HG03469 (cell line): ENCODE measurements around the gene SRPX.

ENCODE experiments used
- ATAC-seq: cut with Tn5 transposase; IDR thresholded peaks from one replicate; pipeline ENCODE4 v1.9.1; 2021; ENCODE audit warnings: mild to moderate bottlenecking, moderate library complexity, moderate number of reproducible peaks; ENCODE audit not compliant: unreplicated experiment

SRPX gene

DNA sequence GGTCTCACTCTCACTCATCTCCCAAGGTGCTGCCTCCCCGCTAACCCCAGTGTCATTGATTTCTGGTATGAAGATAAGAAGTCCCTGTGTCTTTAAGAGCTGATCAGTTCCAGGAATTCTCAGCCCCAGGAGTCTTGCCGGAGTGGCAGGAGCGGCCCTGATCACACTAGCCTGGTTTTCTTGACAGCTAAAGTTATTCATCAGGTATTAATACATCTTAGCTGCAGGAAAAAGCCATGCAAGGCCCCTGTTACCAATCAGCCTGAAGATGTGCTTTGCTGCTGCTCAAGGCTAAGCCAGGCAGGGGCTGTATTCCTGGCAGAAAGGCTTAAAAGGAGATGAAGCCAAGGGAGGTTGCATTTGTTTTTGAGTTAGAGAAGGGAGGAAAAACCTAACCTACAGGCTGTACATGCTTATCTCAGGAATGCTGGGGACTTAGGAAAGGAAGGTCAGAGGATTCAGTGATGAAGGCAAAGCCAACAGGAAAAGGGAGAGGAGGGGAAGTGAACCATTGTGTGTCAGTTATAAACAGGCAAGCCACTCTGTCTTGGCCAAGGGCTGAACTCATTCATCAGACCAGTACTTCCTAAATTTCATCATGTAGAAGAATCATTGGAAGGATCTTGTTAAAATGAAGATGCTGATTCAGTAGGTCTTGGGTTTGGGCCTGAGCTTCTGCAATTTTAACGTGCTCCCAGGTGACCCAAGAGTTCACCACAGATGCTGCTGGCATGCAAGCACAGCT lies 8.6 kb downstream of the SRPX start:
- no peak for ATAC-seq

DNA sequence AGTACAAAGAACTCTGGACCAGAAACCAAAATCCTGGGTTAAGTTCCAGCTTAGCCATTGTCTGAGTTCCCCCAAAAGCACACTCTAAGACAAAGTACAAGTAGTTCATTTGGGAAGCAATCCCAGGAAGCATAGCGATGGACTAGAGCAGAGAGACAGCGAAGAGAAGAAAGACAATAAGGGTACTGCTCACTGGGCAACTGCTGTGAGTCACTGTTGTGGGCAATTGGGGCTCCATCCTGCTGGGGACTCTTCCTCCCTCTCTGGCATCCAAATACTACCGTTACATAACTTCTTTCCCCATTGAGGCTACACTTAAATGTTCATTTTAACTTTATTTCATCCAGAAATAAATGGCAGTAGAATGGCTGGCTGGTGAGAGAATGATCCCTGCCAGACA lies 14.1 kb downstream of the SRPX start:
- no peak for ATAC-seq

DNA sequence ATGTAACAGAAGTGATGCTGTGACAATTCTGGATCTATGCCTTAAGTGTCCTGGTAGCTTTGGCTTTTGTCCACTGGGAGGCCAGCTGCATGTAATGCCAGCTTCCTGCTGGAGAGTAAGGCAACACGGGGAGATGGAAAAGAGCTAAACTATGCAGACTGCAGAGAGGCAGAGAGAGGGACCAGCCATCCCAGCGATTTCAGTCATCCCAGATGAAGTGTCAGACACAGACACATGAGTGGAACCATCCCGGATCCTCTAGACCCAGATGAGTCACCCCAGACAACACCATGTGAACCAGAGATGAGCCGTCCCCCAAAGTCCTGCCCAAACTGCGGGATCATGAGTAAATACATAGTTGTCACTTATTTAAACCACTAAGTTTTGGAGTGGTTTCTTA lies 14.6 kb downstream of the SRPX start:
- no peak for ATAC-seq

DNA sequence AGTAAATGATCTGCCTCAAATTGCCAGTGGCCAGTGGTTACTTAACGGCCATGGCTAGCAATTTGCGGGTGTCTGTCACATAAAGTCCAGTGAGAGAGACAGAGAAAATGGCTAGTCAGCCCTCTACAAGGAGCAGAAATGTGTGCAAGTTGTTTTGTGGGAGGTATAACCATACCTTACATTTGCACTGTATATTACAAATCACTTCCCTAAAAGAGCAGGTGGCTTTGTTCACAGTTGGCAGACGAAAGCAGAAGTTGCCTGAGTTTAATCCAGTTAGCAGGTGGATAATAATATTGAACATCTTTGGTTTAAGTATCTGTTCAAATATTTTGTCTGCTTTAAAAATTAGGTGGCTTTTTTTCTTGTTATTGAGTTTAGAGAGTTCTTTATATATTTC lies 15.6 kb downstream of the SRPX start:
- peak; percentile 65 for ATAC-seq

DNA sequence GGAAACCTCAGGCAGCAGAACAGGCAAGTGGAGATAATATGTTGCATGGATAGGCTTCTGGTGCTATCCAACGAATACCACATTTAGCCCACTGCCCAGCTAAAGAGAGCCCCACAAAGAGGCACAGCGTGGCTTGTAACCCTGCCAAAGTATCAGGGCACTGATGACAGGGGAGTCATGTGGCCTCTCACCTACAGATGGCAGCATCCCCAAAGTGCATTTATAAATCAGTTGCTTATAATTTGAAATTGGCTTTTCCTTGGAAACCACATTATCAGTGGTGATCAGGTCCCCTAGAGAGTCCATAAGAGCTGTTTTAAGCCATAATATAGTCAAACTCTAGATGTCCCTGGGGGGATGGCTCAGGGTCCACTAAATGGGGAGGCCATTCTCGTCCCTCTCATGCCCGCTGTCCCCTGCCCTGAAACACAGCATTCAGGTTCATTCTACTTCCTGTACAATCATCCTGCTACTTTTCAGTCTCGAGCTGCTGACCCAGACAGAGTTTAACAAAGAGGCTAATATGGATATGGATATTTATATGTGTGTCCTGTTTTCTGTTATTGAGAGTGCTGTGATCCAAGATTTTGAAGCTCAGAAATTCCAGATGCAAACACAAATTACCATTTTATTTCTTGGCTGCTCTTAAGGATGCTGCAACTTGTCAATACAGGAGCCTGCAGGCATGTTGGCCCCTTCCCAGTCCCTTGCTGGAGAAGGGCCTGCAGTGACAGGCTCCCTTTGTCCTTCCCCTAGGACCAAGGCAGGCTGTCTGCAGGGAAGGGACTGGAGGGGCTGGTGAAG lies 28.5 kb downstream of the SRPX start:
- ATAC-seq: no peak

DNA sequence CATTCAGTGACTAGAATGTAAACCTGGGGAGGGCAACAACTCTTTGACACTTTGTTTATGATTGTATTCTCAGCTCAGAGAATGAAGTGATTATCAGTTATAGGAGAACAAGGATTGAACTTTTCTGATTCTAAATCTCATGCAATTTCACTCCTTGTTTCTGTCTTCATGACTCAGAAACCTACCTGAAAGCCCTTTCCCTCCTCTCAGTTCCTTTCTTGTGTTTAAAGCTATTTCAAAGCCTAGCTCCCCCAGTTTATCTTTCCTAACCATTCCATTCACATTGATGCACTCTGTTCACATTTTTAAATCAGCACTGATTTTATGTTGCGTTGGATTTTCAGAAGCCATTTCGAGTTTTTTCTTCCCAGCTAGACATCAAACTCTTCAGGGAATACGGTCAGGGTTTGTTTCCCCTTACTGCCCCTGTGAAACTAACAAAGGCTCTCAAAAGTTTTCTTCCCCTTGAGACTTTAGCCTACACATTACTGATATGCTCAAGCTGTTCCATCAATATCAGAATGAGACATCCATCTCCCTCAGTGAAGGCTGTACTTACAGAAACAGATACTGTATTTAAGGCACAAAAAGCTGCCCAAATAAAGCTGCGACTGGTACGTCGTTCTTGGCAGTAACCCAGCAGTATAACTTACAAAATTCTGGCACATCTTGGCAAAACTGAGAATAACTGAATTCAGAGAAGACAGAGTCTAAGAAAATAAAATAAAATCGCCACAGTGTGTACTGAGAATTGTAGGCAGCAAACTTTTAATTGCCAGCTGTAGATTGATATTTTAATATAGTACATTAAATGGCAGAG lies 31.0 kb downstream of the SRPX start:
- no peak for ATAC-seq

DNA sequence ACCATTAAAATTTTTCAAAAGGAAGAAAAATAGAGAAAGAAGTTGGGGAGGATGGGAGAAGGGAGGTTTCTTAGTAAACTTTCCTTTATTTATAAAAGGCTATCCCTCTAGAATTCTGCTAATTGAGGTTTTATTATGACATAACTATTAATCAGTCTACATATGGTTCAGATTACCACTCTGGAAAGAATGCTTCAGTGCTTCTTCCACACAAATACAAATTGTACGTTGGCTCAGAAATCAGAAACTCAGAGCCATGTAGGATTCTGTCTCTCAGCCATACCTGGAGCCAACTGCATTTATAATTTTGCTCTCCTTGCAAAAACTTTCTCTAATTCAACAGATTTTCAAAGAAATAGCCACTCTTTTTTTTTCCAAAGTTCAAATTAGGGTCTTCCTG lies 37.1 kb downstream of the SRPX start:
- no peak for ATAC-seq

DNA sequence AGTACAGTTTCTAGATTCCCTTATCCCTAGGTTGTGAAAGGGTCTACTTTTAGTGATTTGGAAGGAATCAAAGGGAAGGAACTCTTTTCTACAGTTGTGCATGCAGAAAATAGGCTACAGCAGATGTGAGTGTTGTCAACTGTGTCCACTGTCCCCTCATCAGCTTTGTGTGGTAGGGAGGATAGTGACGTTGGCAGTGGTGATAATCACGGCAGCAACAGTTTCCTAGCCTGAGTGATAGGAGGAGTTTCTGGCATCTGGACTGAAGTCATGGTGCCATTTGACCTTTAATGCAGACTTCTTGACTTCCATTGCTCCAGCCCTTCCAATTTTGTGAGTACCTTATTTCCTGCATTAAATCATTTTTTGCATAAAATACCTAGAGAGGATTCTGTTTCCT lies 39.3 kb downstream of the SRPX start:
- no peak for ATAC-seq

DNA sequence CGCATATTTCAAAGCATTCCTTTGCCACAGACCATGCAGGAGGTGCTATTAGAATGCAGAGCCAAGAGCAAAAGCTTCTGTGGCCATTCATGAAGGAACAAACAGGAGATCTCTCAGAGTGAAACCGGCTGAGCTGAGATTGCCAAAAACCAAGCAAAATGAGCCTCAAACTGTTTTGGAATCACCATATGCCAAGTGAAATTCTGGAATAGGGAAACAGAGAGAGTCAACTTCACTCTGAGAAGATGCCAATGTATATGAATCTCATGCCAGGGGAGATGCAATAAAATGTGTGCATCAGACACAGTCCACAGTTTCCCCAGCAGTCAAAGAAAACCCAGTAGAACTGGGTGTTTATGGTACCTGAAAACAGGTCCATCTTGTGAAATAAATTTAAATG lies 42.3 kb downstream of the SRPX start:
- ATAC-seq: no peak

DNA sequence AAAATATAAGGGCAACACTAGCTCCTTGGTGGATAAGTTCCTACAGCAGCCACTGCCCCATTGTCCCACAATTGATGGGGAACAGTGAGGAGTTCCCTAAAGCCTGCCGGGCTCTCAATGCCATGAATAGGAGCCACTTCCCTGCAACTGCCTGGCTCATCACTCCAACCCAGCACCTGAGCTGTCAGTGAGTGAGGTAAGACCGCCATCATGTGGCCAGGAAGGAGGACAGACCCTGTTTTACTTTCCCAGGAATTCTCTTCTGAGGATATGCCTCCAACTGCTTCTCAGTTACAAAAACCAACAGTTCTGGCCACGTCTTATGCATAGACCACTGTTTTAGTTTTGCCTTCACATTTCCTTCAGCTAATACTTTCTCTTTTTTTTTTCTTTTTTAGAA lies 45.5 kb downstream of the SRPX start:
- ATAC-seq: no peak

DNA sequence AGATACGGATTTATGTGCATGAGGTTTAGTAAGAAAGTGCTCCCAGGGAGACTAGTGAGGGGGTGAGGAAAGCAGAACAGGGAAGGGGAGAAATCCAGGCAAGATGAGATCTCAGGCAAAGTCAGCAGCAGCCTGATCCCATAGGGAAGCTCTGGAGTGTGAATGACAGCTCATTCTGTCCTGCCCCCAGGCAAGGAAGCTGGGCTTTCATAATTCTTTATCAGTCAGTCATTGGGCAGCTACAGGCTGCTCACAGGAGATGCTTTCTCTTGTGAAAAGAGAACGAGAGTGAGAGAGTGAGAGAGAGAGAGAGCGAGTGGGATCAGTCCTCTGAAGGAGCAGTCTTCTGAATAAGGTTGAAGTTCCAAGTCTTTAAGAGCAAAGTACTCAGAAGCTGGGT lies 48.1 kb downstream of the SRPX start:
- no peak for ATAC-seq

DNA sequence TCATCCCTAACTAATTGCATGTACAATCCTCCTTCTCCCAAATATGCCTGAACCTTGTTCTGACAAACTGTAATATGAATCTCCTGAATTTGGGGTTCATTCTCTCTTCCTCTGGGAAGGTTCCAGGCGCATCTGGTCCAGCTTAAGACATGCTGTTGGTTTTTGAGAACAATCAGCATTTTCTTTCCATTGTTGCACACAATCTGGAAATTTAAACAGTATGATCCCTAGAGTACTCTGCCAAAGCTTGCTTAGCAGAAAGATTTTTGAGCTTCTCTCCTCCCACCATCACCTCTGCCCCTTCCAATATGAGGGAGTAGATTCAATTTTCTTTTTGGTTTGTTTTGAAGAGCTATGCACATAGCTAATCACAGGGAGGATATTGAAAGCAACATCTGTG lies 50.1 kb downstream of the SRPX start:
- no peak for ATAC-seq

DNA sequence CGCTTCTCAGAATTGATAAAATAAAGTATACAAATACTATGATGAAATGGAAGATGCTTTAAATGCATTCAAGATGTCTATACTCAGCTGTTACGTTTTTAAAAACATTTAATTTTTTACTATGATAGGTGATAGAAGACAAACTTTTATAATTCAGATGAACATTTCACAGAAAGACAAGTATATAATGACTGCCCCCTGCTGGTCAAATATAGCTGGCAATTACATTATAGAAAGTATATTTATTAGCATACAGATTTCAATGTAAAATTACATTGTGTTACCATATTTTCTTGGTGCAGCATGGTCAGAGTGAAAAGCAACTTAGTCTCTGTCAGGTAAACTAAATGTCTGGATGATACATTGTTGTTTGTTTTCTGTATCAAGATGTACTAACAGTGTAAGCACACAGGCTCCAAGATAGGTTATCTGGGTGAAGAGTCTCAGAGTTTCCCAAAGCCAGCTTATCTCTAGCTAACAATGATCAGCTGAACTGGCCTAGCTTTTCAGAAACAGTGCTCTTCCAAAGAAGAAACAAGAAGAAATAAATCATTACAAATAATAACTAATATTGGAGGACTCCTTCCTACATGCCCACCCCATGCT lies 54.1 kb downstream of the SRPX start:
- no peak for ATAC-seq

DNA sequence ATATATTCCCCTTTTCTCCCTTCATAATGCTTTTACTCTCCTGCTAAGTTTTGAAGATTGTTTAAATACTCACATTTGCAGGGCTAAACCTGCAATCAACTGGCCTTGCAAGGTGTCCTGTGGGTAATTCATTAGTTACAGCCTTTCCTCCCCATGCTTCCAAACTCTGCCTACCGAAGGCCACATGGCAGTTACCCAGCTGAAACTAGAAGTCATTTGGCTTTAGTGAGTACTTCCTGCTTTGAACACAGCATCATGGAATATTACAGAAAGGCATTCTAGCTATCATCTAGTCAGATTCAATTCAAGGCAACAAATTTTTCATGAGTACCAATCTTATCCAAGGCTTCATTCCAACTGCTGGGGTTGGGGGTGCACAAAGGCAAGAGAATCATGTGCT lies 55.6 kb downstream of the SRPX start:
- ATAC-seq: no peak

DNA sequence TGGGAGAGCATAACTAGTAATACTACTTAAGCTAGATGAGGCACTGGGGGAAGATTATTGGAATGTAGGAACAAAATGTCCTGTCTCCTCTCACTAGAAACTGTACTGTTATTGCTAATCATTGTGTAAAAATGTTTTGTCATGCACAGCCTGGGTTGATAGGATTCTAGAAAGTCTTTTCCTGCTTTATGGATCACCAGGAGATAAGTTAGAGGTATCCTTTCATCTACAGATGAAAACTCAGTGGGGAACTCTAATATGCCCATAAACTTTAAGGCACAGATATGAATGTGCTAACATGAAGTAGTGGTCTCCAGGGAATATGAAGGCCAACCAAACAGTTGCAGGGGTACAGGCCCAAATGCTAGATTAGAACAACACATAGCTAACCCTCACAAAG lies 57.5 kb downstream of the SRPX start:
- no peak for ATAC-seq

DNA sequence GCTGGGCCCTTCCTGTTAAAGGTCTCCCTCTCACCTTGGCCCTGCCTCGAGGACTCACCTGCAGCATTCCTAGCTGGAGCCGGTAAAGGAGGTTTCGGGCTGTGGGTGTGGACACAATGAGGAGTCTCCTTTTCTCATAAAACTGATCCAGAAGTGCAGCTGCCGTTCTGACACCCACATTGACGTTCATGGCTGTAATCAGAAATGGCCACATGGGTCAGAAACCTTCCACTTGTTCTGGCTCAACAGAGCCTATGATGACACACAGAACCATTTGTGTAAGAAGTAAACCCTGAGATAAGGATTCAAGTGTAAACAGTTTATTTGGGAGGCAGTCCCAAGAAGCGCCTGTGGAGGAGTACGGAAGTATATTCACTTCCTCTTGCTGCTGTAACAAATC lies 63.8 kb downstream of the SRPX start:
- ATAC-seq: no peak

DNA sequence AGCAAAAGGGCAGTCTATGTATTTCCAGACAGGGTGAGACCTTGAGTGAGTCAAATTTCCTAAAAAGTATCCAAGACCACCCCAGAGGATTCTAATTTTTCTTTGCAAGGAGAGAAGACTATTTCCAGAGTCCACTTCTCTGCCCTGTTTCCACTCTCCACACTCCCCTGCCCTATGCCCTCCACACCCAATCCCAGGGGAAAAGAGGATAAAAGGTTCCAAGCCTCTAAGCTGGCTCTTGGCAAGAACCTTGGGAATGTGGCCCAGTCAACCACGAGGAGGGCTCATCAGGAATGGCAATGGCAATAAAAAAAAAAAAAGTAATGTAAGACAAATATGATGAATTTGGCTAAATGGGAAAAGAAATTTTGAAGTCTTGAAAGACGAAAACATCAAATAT lies 65.9 kb downstream of the SRPX start:
- no peak for ATAC-seq

DNA sequence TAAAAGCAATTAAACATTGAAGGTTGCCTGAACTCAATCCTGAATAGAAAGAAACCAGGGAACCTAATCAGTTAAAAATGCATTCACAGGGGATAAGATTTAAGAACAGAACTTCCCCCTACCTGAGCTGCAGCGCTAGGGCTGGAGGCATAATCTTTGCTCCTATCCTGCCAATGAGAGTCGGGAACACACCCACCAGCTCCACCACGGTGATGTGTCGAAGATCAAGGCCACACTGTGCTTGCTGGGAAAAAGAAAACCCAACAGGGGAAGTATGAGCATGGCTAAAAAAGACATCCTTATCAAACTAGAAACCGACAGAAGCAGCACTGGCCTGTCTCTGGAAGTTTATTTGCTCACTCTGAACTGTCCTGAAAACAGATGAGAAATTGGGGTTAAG lies 66.3 kb downstream of the SRPX start:
- ATAC-seq: no peak

DNA sequence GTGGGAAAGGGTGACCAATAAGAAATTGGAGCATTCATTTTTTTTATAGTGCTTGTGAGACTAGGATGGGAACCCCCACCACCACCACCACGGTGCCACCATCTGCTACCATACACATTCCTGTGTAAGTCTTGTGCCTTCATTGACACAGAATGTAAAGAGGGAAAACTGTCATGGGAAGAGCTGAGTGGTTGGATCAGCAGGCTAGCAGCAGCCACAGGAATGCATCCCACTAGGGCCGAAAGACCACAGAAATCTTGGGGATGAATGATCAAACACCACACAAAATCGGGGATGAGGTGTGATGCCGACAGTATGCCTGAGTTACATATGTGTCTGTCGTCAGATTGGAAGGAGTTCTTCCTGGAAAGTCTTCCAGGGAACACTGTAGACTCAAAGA lies 69.2 kb downstream of the SRPX start:
- ATAC-seq: no peak

DNA sequence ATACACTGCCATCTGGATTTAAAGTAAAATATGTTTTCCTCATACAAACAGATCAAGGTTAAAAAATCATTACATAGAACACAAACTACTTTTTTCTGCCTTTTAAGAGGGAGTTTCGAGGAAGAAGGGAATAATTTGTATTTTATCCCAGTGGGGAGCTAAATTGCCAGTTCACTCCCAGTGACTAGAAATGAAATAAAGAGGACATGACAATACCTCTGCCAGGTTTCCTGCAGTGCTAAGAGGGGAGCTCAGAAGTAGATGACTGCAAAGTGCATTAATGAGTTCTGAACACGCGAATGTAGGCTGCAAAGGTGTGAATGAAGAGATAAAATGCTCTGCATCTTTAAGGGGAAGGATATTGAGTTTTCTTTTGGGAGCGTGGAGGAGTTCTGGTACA lies 69.7 kb downstream of the SRPX start:
- no peak for ATAC-seq

DNA sequence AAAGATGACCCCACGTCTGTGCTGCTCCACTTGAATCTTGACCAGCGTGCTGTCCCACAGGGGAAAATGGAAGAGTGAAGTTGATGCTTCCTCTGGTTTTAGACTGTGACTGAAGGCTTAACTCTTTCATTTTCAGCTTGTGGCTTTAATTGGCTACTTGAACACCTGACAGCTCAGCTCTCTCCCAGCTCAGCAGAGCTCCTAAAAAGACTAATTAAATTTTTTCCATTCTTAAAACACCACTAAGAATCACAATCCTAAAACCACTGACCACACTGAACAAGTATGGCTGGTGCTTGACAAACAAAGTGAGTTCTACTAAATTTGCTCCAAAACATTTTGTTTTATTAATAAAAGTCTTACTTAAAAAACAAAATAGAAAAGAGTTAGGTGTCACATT lies 71.7 kb downstream of the SRPX start:
- ATAC-seq: no peak
